ENCODE measurements around the gene FMNL1.
A peak's percentile ranks its signal among the peaks of the same experiment; 100 is the strongest.
"Not testable (repeated sequence)": the region's sequence is repeated elsewhere in the genome, so short reads cannot be mapped to it uniquely, and the experiment has no call there.

Gene FMNL1

GRCh38 chr17:45221081-45222013 is at the start of gene FMNL1:
FMNL1 (plus strand) TSS chr17:45221885; CDS start chr17:45222125, 240 bp downstream.
- peak; percentile 35 for DNase-seq

- DNase-seq: no peak
Observed at GRCh38 chr17:45172232-45172540, 49.5 kb upstream of the FMNL1 start.

- peak; percentile 93 for DNase-seq
Observed at GRCh38 chr17:45172541-45173286, 49.0 kb upstream of the FMNL1 start.

- no peak for DNase-seq
Observed at GRCh38 chr17:45175759-45176115, 45.9 kb upstream of the FMNL1 start.

GRCh38 chr17:45177563-45177962 is 44.1 kb upstream of the FMNL1 start:
- no peak for DNase-seq

- no peak for DNase-seq
Observed at GRCh38 chr17:45184144-45184543, 37.5 kb upstream of the FMNL1 start.

- no peak for DNase-seq
Observed at GRCh38 chr17:45186801-45187354, 34.8 kb upstream of the FMNL1 start.

GRCh38 chr17:45189009-45189408 is 32.7 kb upstream of the FMNL1 start:
- DNase-seq: no peak

GRCh38 chr17:45190503-45191255 is 31.0 kb upstream of the FMNL1 start:
- DNase-seq: no peak

- DNase-seq: no peak
Observed at GRCh38 chr17:45195424-45195823, 26.3 kb upstream of the FMNL1 start.

GRCh38 chr17:45197108-45197507 is 24.6 kb upstream of the FMNL1 start:
- no peak for DNase-seq

- peak; percentile 91 for DNase-seq
Observed at GRCh38 chr17:45197555-45198334, 23.9 kb upstream of the FMNL1 start.

- DNase-seq: no peak
Observed at GRCh38 chr17:45200701-45201100, 21.0 kb upstream of the FMNL1 start.

GRCh38 chr17:45201457-45201856 is 20.2 kb upstream of the FMNL1 start:
- no peak for DNase-seq

GRCh38 chr17:45201880-45202279 is 19.8 kb upstream of the FMNL1 start:
- not testable (repeated sequence) for DNase-seq

GRCh38 chr17:45218895-45219661 is 2.6 kb upstream of the FMNL1 start:
- peak; percentile 86 for DNase-seq

- DNase-seq: no peak
Observed at GRCh38 chr17:45220079-45220478, 1.6 kb upstream of the FMNL1 start.

- DNase-seq: no peak
Observed at GRCh38 chr17:45222014-45222288, 266 bp downstream of the FMNL1 start.

- DNase-seq: no peak
Observed at GRCh38 chr17:45222289-45222995, 757 bp downstream of the FMNL1 start.

GRCh38 chr17:45222996-45223538 is 1.4 kb downstream of the FMNL1 start:
- DNase-seq: no peak
